GM19043 (cell line): ENCODE data around the gene ADGRB2.

Experiments used
- ATAC-seq: cut with Tn5 transposase; IDR thresholded peaks from one replicate; pipeline ENCODE4 v1.9.1; 2021; ENCODE audit warnings: low read depth; ENCODE audit not compliant: unreplicated experiment

Gene ADGRB2

GRCh38 chr1:31782421-31783410 is 18.6 kb upstream of the ADGRB2 start:
- no peak for ATAC-seq

GRCh38 chr1:31781756-31782371 is 17.7 kb upstream of the ADGRB2 start:
- no peak for ATAC-seq

GRCh38 chr1:31781138-31781755 is 17.1 kb upstream of the ADGRB2 start:
- ATAC-seq: no peak

GRCh38 chr1:31780632-31781031 is 16.5 kb upstream of the ADGRB2 start:
- no peak for ATAC-seq

GRCh38 chr1:31779687-31780086 is 15.5 kb upstream of the ADGRB2 start:
- no peak for ATAC-seq

GRCh38 chr1:31778763-31779488 is 14.8 kb upstream of the ADGRB2 start:
- no peak for ATAC-seq

GRCh38 chr1:31776516-31776915 is 12.4 kb upstream of the ADGRB2 start:
- no peak for ATAC-seq

GRCh38 chr1:31776032-31776431 is 11.9 kb upstream of the ADGRB2 start:
- no peak for ATAC-seq

GRCh38 chr1:31775210-31775999 is 11.3 kb upstream of the ADGRB2 start:
- ATAC-seq: no peak

GRCh38 chr1:31774495-31774894 is 10.4 kb upstream of the ADGRB2 start:
- no peak for ATAC-seq

DNA sequence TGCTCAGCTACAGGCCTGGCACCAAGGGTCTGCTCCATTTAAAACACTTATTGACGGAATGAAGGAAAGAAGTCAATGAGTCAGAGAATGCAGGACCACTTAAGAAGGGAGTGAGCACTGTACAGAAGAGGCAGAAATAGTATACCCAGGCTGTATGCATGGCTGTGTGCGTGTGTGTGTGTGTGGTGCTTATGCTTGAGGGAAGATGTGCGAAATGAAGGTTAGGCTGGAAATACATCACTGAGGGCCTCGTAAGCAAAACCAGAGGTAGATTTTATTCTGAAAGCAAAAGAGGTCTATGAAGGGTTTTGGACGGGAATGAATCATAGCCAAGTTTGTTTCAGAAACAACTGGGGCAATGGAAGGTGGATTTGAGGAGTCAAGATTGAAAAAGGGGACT is 9.7 kb upstream of the ADGRB2 start:
- ATAC-seq: no peak

DNA sequence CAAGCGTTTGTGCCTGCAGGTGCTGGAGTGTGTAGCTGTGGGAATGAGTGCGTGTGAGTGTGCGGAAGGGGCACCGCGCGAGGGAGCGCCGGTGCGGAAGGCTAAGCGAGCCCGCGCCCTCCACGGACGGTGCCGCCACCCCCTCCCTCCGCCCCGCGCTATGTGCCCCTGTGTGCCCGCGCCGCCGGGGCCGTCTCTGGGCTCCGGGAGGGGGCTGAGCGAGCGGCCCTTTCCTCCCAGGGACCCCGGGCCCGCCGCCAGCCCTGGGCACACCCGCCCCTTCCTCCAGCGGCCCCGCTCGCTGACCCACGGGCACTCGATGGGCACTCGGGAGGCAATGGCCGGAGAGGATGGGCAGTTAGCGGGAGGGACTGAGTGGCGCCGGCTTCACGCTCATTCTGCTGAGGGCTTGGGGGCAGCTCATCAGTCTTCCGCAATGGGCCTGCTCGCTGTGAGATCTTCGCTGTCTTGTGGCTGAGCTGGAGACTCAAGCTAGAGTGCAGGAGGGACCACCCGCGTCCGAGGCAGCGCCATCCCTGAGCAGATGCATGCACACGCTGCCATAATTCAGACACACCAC is 8.6 kb upstream of the ADGRB2 start:
- no peak for ATAC-seq

- ATAC-seq: no peak
Observed at GRCh38 chr1:31771891-31772668, 7.9 kb upstream of the ADGRB2 start.

DNA sequence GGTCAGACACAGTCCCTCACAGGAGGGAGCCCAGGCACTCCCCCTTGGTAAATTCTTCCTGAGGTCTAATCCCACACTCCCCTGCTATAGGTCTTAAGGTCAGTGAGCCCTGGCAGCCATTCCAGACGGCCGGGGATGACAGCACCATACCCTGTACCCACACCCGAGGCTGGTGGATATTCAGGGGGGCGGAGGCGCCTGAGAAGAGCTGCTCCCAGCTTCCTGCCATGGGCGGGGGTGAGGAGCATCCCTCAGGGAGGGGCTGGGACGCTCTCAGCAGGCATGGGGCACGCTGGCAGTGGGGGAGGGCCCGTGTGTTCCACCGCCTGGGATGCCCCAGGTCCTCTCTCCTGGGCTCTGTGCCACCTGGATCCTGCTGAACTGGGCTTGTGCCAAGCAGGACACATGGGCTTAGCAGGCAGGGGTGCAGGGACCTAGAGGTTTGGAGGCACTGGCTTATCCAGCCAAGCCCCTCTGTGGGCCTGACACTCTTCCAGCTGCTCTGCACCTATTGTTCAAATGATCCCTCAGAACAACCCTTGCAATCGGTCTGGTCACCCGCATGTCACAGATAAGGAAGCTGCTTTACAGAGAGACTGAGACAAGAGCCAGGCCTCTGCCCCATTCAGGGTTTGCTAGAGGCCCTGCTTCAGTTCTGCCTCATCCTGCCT is 5.7 kb upstream of the ADGRB2 start:
- no peak for ATAC-seq

DNA sequence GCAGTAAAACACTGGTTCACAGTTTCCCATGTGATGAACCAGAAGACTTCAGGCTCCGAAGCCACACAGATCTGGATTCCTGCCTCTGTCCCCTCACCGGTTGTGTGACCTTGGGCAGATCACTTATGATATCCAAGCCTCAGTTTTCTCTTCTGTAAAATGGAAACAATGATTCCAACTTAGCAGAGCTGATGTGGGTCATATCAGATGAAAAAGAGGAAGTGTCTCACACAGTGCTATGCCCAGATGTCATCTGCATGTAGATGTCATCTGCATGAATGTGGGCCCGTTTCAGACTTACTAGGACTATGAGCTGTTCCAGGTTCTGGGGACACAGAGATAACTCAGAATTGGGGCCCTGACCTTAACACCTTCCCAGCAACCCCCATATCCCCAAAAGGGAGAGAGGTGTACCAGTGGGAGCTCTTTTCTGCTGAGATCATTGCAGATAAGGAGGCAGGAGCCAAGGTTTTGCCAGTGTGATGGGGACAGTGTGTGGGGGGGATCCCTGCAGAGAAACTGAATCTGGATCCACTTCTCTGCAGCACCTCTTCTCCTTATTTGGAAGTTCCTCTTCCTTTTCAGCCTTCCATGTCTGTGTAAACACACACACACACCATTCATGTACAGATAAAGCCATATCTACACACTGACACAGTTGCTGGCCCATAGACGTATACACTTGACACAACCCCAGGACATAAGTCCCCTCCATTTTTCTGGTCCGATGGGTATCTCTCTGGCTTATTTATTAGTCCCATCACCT is 5.0 kb upstream of the ADGRB2 start:
- no peak for ATAC-seq

DNA sequence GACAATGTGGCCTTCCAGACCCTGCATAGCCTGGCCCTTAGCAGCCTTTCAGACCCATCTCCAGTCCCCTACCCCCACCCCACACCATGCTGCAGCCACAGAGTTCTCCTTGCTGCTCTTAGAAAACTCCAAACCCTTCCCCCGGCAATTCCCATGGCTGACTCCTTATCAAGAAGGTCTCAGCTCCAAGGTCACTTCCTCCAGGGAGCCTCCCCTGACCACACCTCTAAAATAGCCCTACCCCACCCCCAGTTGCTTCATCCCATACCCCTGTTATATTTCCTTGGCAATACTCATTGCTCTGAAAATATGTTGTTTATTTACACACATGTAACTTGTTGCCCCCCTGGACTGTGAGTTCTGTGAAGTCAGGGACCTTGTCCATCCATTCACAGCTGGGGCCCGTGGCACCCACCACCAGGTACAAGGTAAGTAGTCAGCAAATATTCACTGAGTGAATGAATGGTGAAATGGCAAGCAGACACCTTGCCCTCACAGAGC is 4.3 kb upstream of the ADGRB2 start:
- ATAC-seq: no peak

DNA sequence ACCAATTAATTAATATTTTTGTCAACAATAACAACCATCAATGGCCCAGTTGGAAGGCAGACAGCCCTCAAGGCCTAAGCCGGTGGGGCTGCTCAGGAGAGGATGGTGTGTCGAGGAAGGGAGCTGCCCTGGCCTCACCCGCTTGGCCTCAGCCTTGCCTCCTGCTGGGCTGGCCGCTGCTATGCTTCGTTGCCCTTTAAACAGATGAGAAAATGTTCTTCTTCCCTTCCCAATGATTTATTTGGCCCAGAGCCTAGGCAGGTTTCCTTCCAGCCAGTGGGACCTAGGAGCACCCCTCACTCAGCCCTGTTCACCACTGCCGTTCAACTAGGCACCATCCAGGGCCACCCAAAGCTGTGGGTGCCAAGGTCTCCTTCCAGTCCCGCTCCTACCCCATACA is 3.1 kb upstream of the ADGRB2 start:
- no peak for ATAC-seq
